Testis (tissue), 3 donors: ENCODE measurements around the gene AKR1B1. TPM values are rescaled to one million over a fixed set of nuclear protein-coding genes. Genes with fewer than 3 reads are reported as not detected.

ENCODE experiments used
- DNase-seq: peaks from one replicate; pipeline ENCODE4 v3.0.0-alpha.2; 2019
- H3K27ac ChIP-seq, 2 donors: fragments of 200-600 bp; sonication (generic); one replicate each; pipeline ENCODE4 v1.5.1; 2019
- H3K27me3 ChIP-seq: fragments of 200-600 bp; sonication (generic); one replicate; pipeline ENCODE4 v1.5.1; 2019
- H3K36me3 ChIP-seq: fragments of 200-600 bp; sonication (generic); one replicate; pipeline ENCODE4 v1.5.1; 2017; ENCODE audit warnings: low read depth; ENCODE audit errors: missing control alignments
- H3K4me1 ChIP-seq: fragments of 200-600 bp; sonication (generic); one replicate; pipeline ENCODE4 v1.5.1; 2019
- H3K4me3 ChIP-seq, 2 donors: fragments of 200-600 bp; sonication (generic); one replicate each; pipeline ENCODE4 v1.5.1; 2017 to 2019
- H3K9me3 ChIP-seq: fragments of 200-600 bp; sonication (generic); one replicate; pipeline ENCODE4 v1.5.1; 2017
- CTCF ChIP-seq, 3 experiments: fragments of 450-650 bp in 2 of 3; fragments of 200-600 bp in 1 of 3; sonication (generic) in 1 of 3; IDR thresholded peaks; one replicate each; pipeline ENCODE4 v1.5.1; 2016 to 2019; ENCODE audit warnings: antibody characterized with exemption in 3 of 3, mild to moderate bottlenecking in 2 of 3, moderate library complexity in 1 of 3
- POLR2A ChIP-seq: fragments of 450-650 bp; IDR thresholded peaks from one replicate; pipeline ENCODE4 v1.6.1; 2017; ENCODE audit warnings: antibody characterized with exemption, mild to moderate bottlenecking, moderate library complexity
- WGBS, 2 donors: methylation state at CpG; one replicate each; pipeline ENCODE4 v1.1.5; 2018; 5-methylcytosine and 5-hydroxymethylcytosine counted together
- intact Hi-C: fragments of 100-400 bp; cut with DNase I; formaldehyde crosslinking; loops from one replicate; pipeline ENCODE4 v1.15.1; 2023; ENCODE audit warnings: low total_unique reads
- polyA plus RNA-seq: library from polyadenylated mRNA; stranded (reverse); fragments of 350-450 nt; fragmentation: Illumina TruSeq; extraction: RNeasy Lipid Tissue Mini Kit (QIAGEN cat#74804); gene quantifications from one replicate; pipeline ENCODE4 v1.2.3, GENCODE V29; 2014; ENCODE audit warnings: low read depth, low replicate concordance; ENCODE audit not compliant: insufficient read depth
- total RNA-seq, 2 donors: library from RNA; depleted of rRNA; stranded (reverse); fragments of >200 nt; gene quantifications; one replicate each; pipeline ENCODE4 v1.2.3, GENCODE V29; 2016

The AKR1B1 gene
- total and polyA plus RNA-seq, 3 donors from 2014 or later: 99.8 to 129 (median 105) TPM

GRCh38 chr7:134394056-134394455, 64.8 kb downstream of the AKR1B1 start:
- WGBS, 2 donors: 50 to 58% methylated on average over 5 of the region's 5 CpGs
- intact Hi-C loops: no loop called here
- no peak for DNase-seq
- no peaks in the 10 kb centered on the region for H3K36me3 ChIP-seq
- TF ChIP-seq CTCF (IDR thresholded peaks at IDR 0.05) (no peak), POLR2A (no peak)
- no peak overlapping the region for H3K27ac ChIP-seq
- no peak overlapping the region for H3K4me3 ChIP-seq
- H3K4me1 ChIP-seq: no peaks in the 10 kb centered on the region
- H3K9me3 ChIP-seq: no peaks in the 10 kb centered on the region
- no peaks in the 10 kb centered on the region for H3K27me3 ChIP-seq

Other genes starting within 250 kb of the AKR1B1 start
- 10 to 100 TPM; 13.9 to 15.7 TPM for gene SLC35B4, start 142.2 kb downstream of the AKR1B1 start, total RNA-seq
- 11.0 TPM for gene SLC35B4, start 142.2 kb downstream of the AKR1B1 start, polyA plus RNA-seq
- gene AKR1B10, start 68.5 kb upstream of the AKR1B1 start, total RNA-seq: 1 to 10 TPM in 1 of 2 donors, under 1 TPM in 1; 0.81 to 3.3 TPM
- gene AKR1B10, start 68.5 kb upstream of the AKR1B1 start, polyA plus RNA-seq: 1.8 TPM
- gene AKR1B15, start 90.0 kb upstream of the AKR1B1 start, total RNA-seq: 1 to 10 TPM; 1.9 to 2.1 TPM
- 0.80 TPM for gene AKR1B15, start 90.0 kb upstream of the AKR1B1 start, polyA plus RNA-seq
- gene BPGM, start 187.8 kb upstream of the AKR1B1 start, total RNA-seq: 10 to 100 TPM; 14.5 to 15.8 TPM
- gene BPGM, start 187.8 kb upstream of the AKR1B1 start, polyA plus RNA-seq: 32.9 TPM